A549 (cell line): ENCODE data around the gene SARS1.

Experiments
- CEBPB ChIP-seq, 2 experiments: fragments of >200 bp in 1 of 2; sonication (Bioruptor Twin) in 1 of 2; formaldehyde crosslinking in 1 of 2; IDR thresholded peaks; 2 replicates each; pipeline ENCODE4 v1.6.1; 2012 to 2016
- HMGXB4 ChIP-seq: fragments of 250-450 bp; sonication (Bioruptor Pico); IDR thresholded peaks from 2 replicates; pipeline ENCODE4 v1.5.0; 2021; ENCODE audit warnings: mild to moderate bottlenecking, moderate library complexity, borderline replicate concordance
- POLR2A ChIP-seq: IDR thresholded peaks from 2 replicates; pipeline ENCODE4 v1.6.1; 2012; ENCODE audit warnings: mild to moderate bottlenecking, low read length
- RCOR1 ChIP-seq: fragments of 150-350 bp; IDR thresholded peaks from 2 replicates; pipeline ENCODE4 v1.6.1; 2014; ENCODE audit warnings: antibody characterized with exemption, low read length, low read depth
- REST ChIP-seq: fragments of 200-600 bp; sonication (generic); IDR thresholded peaks from 2 replicates; pipeline ENCODE4 v1.6.1; 2016; ENCODE audit warnings: antibody characterized with exemption, mild to moderate bottlenecking, moderate library complexity
- SREBF2 ChIP-seq: fragments of 450-650 bp; IDR thresholded peaks from 2 replicates; pipeline ENCODE4 v1.6.1; 2014; ENCODE audit warnings: mild to moderate bottlenecking, moderate library complexity
- ZC3H11A ChIP-seq: fragments of 450-650 bp; IDR thresholded peaks from 2 replicates; pipeline ENCODE4 v1.6.1; 2014; ENCODE audit warnings: antibody characterized with exemption, mild to moderate bottlenecking
- TF ChIP-seq, protein P1 (sequence below): fragments of >200 bp; sonication (Bioruptor Twin); formaldehyde crosslinking; IDR thresholded peaks from 3 replicates; pipeline ENCODE4 v1.5.1; 2016

GRCh38 chr1:109191891-109192290 lies 21.8 kb upstream of the SARS1 start:
- TF ChIP-seq, protein P1, sequence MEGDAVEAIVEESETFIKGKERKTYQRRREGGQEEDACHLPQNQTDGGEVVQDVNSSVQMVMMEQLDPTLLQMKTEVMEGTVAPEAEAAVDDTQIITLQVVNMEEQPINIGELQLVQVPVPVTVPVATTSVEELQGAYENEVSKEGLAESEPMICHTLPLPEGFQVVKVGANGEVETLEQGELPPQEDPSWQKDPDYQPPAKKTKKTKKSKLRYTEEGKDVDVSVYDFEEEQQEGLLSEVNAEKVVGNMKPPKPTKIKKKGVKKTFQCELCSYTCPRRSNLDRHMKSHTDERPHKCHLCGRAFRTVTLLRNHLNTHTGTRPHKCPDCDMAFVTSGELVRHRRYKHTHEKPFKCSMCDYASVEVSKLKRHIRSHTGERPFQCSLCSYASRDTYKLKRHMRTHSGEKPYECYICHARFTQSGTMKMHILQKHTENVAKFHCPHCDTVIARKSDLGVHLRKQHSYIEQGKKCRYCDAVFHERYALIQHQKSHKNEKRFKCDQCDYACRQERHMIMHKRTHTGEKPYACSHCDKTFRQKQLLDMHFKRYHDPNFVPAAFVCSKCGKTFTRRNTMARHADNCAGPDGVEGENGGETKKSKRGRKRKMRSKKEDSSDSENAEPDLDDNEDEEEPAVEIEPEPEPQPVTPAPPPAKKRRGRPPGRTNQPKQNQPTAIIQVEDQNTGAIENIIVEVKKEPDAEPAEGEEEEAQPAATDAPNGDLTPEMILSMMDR: no peak
- no peak for TF ChIP-seq RCOR1
- no peak for TF ChIP-seq HMGXB4 (CRISPR knock-in tag)
- no peak for TF ChIP-seq SREBF2
- no peak for TF ChIP-seq CEBPB (IDR thresholded peaks at IDR 0.05)
- TF ChIP-seq POLR2A: no peak
- no peak for TF ChIP-seq ZC3H11A
- no peak for TF ChIP-seq REST
